Retinal pigment epithelial cell (primary cell): Measurements from ENCODE around the gene PRXL2A.

Source experiments
- DNase-seq: peaks from one replicate; pipeline ENCODE4 v3.0.0-alpha.2; 2010; ENCODE audit warnings: low read depth
- H3K4me3 ChIP-seq: 2 replicates; pipeline ENCODE4 v1.5.1; 2011; ENCODE audit warnings: mild to moderate bottlenecking, low read length, control low read depth, moderate library complexity
- TF ChIP-seq, protein P1 (sequence below): conservative IDR thresholded peaks from 2 replicates; pipeline ENCODE4 v1.5.1; 2011; ENCODE audit warnings: low read depth, low read length, control low read depth, inconsistent platforms

The PRXL2A gene

DNA sequence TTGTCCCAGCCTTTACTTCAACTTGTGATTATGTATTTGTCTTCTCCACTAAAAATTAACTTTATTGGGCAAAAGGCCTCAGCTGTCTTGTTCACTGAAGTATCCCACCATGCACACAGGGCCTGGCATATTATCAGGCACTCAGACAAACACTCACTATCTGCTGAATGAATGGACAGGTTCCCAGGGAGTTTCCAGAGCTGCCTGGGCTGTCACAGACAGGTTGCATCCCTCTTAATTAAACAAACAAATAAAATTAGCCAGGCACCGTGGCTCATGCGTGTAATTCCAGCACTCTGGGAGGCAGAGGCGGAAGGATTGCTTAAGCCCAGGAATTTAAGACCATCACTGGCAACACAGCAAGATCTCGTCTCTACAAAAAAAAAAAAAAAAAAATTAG is 44.3 kb downstream of the PRXL2A start:
- no peak overlapping the region for H3K4me3 ChIP-seq
- DNase-seq: no peak
- TF ChIP-seq, protein P1, sequence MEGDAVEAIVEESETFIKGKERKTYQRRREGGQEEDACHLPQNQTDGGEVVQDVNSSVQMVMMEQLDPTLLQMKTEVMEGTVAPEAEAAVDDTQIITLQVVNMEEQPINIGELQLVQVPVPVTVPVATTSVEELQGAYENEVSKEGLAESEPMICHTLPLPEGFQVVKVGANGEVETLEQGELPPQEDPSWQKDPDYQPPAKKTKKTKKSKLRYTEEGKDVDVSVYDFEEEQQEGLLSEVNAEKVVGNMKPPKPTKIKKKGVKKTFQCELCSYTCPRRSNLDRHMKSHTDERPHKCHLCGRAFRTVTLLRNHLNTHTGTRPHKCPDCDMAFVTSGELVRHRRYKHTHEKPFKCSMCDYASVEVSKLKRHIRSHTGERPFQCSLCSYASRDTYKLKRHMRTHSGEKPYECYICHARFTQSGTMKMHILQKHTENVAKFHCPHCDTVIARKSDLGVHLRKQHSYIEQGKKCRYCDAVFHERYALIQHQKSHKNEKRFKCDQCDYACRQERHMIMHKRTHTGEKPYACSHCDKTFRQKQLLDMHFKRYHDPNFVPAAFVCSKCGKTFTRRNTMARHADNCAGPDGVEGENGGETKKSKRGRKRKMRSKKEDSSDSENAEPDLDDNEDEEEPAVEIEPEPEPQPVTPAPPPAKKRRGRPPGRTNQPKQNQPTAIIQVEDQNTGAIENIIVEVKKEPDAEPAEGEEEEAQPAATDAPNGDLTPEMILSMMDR: no peak

DNA sequence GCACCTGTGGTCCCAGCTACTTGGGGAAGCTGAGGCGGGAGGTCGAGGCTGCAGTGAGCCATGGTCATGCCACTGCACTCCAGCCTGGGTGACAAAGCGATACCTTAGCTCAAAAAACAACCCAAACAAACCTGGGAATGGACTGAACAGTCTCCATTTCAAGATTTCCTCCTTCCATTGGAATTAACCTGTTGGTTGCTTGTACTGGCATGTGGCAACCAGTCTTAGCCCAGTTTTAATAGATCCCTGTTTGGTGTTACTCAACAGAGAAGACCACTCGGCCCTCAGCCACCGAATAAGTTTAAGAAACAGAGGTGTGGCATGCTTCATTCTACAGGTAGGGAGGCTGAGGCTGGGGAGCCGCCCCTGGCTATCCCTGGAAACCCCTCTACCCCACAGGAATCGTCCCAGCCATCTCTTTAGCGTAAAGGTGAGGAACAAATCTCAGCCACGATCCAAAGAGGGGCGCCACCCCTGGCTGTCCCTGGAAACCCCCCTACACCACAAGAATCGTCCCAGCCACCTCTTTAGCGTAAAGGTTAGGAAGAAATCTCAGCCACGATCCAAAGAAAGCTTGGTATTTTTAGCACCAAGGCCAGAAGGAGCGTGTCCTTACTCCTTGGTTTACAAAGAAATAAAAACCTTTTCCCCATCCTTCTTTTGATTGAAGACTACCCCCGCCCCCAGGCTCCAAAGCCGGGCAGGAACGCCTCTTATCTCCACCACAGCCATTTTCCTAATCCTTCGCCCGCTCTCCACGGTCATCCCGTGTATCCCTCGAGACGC is 44.9 kb downstream of the PRXL2A start:
- TF ChIP-seq, protein P1: peak; percentile 10
- H3K4me3 ChIP-seq: peak overlapping the region; percentile 50
- DNase-seq: no peak

DNA sequence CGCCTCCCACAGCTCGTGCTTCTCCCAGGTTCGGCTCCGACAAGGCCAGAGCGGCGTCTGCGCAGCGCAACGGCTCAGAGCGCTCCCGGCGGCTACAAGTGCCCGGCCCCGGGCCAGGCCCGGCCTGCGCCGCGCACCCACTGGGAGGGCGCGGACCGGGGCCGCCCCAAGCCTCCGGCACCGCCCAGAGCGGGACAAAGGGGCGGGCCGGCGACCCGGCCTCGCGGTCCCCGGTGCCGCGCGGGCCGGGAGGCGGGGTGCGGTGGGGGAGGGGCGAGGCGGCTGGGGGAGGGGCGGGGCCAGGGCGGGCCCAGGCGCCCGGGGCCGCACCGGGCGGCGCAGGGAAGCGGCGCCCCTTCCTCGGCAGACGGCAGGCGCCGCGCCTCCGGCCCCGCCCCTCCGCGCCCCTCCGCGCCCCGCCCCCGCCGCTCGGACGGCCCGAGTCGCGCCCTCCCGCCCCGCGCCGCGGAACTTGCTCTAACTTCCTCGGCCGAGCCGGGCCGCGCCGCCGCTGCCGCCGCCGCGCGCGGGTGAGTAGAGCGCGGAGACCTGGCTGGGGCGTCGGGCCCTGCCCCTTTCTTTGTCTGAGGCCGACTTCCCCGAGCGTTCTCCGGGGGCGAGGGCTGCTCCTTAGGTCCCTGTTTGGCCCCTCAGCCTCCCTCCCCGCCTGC is 45.6 kb downstream of the PRXL2A start, which contains the start of gene TSPAN14:
Gene TSPAN14 (plus strand): TSS at position 469 of the 671 bp plus-strand sequence. CDS start 34,924 bp downstream, outside the sequence.
- TF ChIP-seq, protein P1: no peak
- H3K4me3 ChIP-seq: peak within 1 kb of the TSS; percentile 88
- no peak for DNase-seq

DNA sequence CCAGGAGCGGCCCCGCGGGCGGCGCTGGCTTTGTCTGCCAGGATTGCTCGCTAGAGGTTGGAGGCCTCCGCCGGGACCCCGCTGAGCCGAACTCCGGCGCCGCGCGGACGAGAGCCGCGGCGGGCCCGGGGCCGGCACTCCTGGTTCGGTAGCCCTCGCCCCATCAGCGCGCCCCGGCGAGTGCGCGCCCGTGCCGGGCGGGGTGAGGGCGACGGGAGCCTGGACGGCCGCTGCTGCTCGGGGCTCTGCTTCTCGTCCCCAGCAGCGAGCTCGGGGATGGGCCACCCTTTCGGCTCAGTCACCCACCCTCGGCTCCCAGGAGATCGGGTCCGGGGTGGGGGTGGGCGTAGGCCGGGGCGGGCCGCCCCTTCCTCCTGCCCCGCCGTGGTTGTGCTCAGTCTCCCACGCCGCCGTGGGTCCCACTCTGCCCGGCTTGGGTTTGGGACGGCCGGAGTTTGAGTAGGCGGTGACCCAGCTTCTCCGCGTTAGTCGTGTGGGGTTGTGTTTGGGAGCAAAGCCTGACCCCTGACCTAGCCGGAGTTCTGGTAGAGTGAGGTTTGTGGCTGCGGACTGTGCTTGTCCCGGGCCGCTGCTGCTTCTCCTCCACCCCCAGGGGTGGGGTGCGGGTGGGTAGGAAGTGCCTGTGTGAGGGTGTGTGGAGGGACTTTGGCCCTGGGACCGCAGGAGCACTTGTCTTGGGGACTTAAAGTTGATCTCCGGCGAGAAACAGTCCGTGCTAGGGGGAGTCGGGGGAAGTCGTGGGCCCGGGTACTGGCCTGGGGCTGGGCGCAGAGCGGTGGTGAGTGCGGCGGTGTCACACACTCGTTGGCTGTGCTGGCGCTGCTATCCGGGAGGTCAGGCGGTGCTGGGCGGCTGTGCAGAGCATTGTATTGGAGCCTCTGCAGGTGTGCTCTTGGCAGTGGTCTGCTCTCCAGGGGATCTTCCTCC is 46.4 kb downstream of the PRXL2A start:
- DNase-seq: no peak
- peak overlapping the region; percentile 88 for H3K4me3 ChIP-seq
- TF ChIP-seq, protein P1: no peak

DNA sequence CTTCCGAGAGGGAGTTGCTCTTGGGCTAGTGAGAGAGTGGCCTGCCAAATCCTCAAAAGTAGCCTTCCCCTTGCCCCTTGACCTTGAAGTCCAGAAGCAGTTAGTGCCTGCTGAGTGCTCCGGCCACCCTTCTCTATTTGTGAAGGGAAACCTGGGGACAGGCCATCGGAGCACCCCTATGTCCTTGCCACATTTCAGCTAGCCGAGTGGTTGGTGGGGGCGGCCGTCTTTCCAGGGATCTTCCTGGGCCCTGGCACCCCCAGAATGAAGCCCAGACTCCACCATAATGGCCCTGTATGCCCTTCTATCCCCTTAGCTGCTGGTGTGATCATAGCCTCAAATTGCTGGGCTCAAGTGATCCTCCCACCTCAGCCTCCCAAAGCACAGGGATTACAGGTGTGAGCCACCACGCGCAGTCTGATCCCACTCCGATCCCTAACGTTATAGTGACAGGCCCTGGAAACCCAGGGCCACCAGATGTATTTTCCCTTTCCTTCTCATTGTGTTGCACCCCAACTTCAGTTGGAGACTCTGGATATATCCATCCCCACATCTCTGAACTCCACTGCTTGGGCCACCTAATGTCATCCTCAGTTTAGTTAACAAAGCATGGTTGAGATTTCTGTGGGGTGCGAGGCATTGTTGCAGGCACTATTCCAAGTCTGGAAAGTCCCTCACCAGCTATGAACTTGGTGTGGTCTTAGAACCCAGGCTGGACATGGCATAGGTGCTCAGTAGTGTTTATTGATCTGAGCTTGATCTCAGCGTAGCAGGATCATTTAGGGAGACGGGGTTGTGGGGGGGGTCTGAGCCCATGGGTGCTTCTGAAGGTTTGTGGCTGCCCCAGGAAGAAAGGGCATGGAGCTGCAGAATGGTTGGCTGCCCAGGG is 47.4 kb downstream of the PRXL2A start:
- peak overlapping the region; percentile 88 for H3K4me3 ChIP-seq
- TF ChIP-seq, protein P1: no peak
- no peak for DNase-seq
